H1 (cell line): ENCODE data around the gene GXYLT2. TPM values are rescaled to one million over a fixed set of nuclear protein-coding genes. Genes with fewer than 3 reads are reported as not detected.

ENCODE experiments used
- CTCF ChIA-PET: fragments of 300-600 bp; sonication (Branson Sonifier 250); formaldehyde crosslinking; loops from one replicate; lab custom pipeline; 2021; ENCODE audit not compliant: partially characterized antibody; lab: Charles Lee
- POLR2A ChIA-PET: fragments of 300-600 bp; sonication (Branson Sonifier 250); formaldehyde crosslinking; loops from one replicate; lab custom pipeline; 2021; ENCODE audit warnings: inconsistent platforms; ENCODE audit not compliant: partially characterized antibody; lab: Charles Lee
- DNase-seq, 2 experiments: peaks; one replicate each; pipeline versions ENCODE4 v3.0.0 to v3.0.0-alpha.2; 2010 to 2022; ENCODE audit warnings: low spot score in 2 of 2, low read depth in 1 of 2, mixed read lengths in 1 of 2
- FAIRE-seq: peaks from 2 replicates; lab custom pipeline; 2011; peaks lifted over from hg19 to GRCh38; lab: Jason Lieb, UNC
- H2AFZ ChIP-seq: 2 replicates; pipeline ENCODE4 v1.8.1; 2012; ENCODE audit warnings: low read length, inconsistent platforms
- H2AK5ac ChIP-seq: 2 replicates; pipeline ENCODE4 v1.6.1; 2013; ENCODE audit warnings: low read depth, low read length
- H2BK120ac ChIP-seq: replicated peaks from 2 replicates; pipeline ENCODE3; 2013; ENCODE audit warnings: low read depth, low read length, inconsistent platforms
- H2BK12ac ChIP-seq: 2 replicates; pipeline ENCODE4 v1.6.1; 2013; ENCODE audit warnings: low read depth, low read length
- H2BK15ac ChIP-seq: 2 replicates; pipeline ENCODE4 v1.6.1; 2013; ENCODE audit warnings: low read length
- H2BK20ac ChIP-seq: 2 replicates; pipeline ENCODE4 v1.6.1; 2013; ENCODE audit warnings: low read length
- H2BK5ac ChIP-seq: 2 replicates; pipeline ENCODE4 v1.6.1; 2013; ENCODE audit warnings: low read depth, low read length
- H3K14ac ChIP-seq: 2 replicates; pipeline ENCODE4 v1.6.1; 2013; ENCODE audit warnings: inconsistent platforms; ENCODE audit not compliant: insufficient read length
- H3K18ac ChIP-seq: 2 replicates; pipeline ENCODE4 v1.6.1; 2013; ENCODE audit warnings: low read length; ENCODE audit errors: extremely low read depth
- H3K23ac ChIP-seq: 2 replicates; pipeline ENCODE4 v1.6.1; 2013; ENCODE audit warnings: inconsistent platforms; ENCODE audit not compliant: insufficient read length
- H3K23me2 ChIP-seq: 2 replicates; pipeline ENCODE4 v1.6.1; 2013; ENCODE audit warnings: low read depth, low read length
- H3K27ac ChIP-seq: 2 replicates; pipeline ENCODE4 v1.6.1; 2011; ENCODE audit warnings: low read depth, low read length, inconsistent platforms
- H3K27me3 ChIP-seq, 4 experiments: replicated peaks in 1 of 4; 1 replicate in 1 of 4; 2 replicates in 3 of 4; pipeline versions ENCODE4 v1.6.1 to v1.8.1; 2011 to 2013; ENCODE audit warnings: low read length in 3 of 4, mild to moderate bottlenecking in 3 of 4, inconsistent platforms in 2 of 4, mixed read lengths in 2 of 4, moderate library complexity in 1 of 4; ENCODE audit not compliant: control insufficient read depth in 3 of 4, insufficient read depth in 3 of 4; ENCODE audit errors: extremely low read depth in 1 of 4
- H3K36me3 ChIP-seq, 4 experiments: 2 replicates each; pipeline versions ENCODE4 v1.6.1 to v1.8.1; 2011 to 2013; ENCODE audit warnings: mild to moderate bottlenecking in 4 of 4, low read length in 3 of 4, moderate library complexity in 2 of 4, control low read depth in 1 of 4, inconsistent platforms in 1 of 4; ENCODE audit not compliant: insufficient read depth in 4 of 4, control insufficient read depth in 2 of 4
- H3K4ac ChIP-seq: replicated peaks from 2 replicates; pipeline ENCODE3; 2013; ENCODE audit warnings: low read length, low read depth, mixed read lengths, inconsistent platforms; ENCODE audit not compliant: insufficient read length
- H3K4me1 ChIP-seq, 4 experiments: replicated peaks in 1 of 4; 1 replicate in 1 of 4; 2 replicates in 3 of 4; pipeline versions ENCODE4 v1.6.1 to v1.8.1; 2011 to 2013; ENCODE audit warnings: low read length in 3 of 4, inconsistent platforms in 2 of 4, mixed read lengths in 1 of 4; ENCODE audit not compliant: insufficient read depth in 4 of 4, control insufficient read depth in 3 of 4
- H3K4me2 ChIP-seq, 2 experiments: 2 replicates each; pipeline versions ENCODE4 v1.6.1 to v1.8.1; 2011 to 2013; ENCODE audit warnings: low read depth in 2 of 2, low read length in 2 of 2, control low read depth in 1 of 2, inconsistent platforms in 1 of 2, mild to moderate bottlenecking in 1 of 2; ENCODE audit not compliant: insufficient read depth in 1 of 2
- H3K4me3 ChIP-seq, 4 experiments: fragments of 200-600, 300-600 bp in 1 of 4; sonication (generic), shearing (Covaris generic), sonication (Bioruptor Twin) in 1 of 4; 2 replicates each; pipeline versions ENCODE4 v1.5.1 to v1.8.1; 2011 to 2016; ENCODE audit warnings: low read length in 4 of 4, low read depth in 3 of 4, control low read depth in 2 of 4, inconsistent platforms in 2 of 4, mild to moderate bottlenecking in 2 of 4, mixed read lengths in 1 of 4, moderate library complexity in 1 of 4; ENCODE audit not compliant: insufficient read depth in 2 of 4; ENCODE audit errors: extremely low read depth in 1 of 4
- H3K56ac ChIP-seq: replicated peaks from 2 replicates; pipeline ENCODE3; 2013; ENCODE audit warnings: low read depth, mild to moderate bottlenecking, mixed read lengths, low read length, inconsistent platforms; ENCODE audit not compliant: insufficient read length
- H3K79me1 ChIP-seq: 2 replicates; pipeline ENCODE4 v1.6.1; 2013; ENCODE audit warnings: low read depth, low read length, control low read depth
- H3K79me2 ChIP-seq, 2 experiments: 2 replicates each; pipeline versions ENCODE4 v1.6.1 to v1.8.1; 2012 to 2013; ENCODE audit warnings: low read length in 2 of 2, mild to moderate bottlenecking in 2 of 2, inconsistent platforms in 1 of 2; ENCODE audit not compliant: insufficient read depth in 2 of 2, control insufficient read depth in 1 of 2
- H3K9ac ChIP-seq, 4 experiments: replicated peaks in 1 of 4; 1 replicate in 1 of 4; 2 replicates in 3 of 4; pipeline versions ENCODE4 v1.6.1 to v1.8.1; 2011 to 2013; ENCODE audit warnings: low read depth in 3 of 4, low read length in 3 of 4, control low read depth in 2 of 4, mild to moderate bottlenecking in 2 of 4, moderate library complexity in 2 of 4, inconsistent platforms in 1 of 4; ENCODE audit errors: extremely low read depth in 1 of 4
- H3K9me3 ChIP-seq, 2 experiments: 2 replicates each; pipeline versions ENCODE4 v1.6.1 to v1.8.1; 2012 to 2013; ENCODE audit warnings: mild to moderate bottlenecking in 2 of 2, moderate library complexity in 2 of 2, control low read depth in 1 of 2, inconsistent platforms in 1 of 2, low read depth in 1 of 2, low read length in 1 of 2, mixed read lengths in 1 of 2; ENCODE audit not compliant: insufficient read depth in 2 of 2
- H4K20me1 ChIP-seq, 2 experiments: replicated peaks in 1 of 2; 2 replicates each; pipeline versions ENCODE3 to v1.8.1; 2011 to 2013; ENCODE audit warnings: inconsistent platforms in 2 of 2, low read length in 2 of 2, mild to moderate bottlenecking in 1 of 2; ENCODE audit not compliant: insufficient read depth in 2 of 2, control insufficient read depth in 1 of 2
- H4K5ac ChIP-seq: 2 replicates; pipeline ENCODE4 v1.6.1; 2013; ENCODE audit warnings: low read length, low read depth, mixed read lengths, inconsistent platforms; ENCODE audit not compliant: insufficient read length
- H4K8ac ChIP-seq: 2 replicates; pipeline ENCODE4 v1.8.0; 2013; ENCODE audit warnings: mild to moderate bottlenecking, moderate library complexity, low read length, inconsistent platforms; ENCODE audit not compliant: insufficient read depth; ENCODE audit errors: extremely low read depth
- H4K91ac ChIP-seq: replicated peaks from 2 replicates; pipeline ENCODE3; 2013; ENCODE audit warnings: low read length, mixed read lengths, inconsistent platforms; ENCODE audit not compliant: insufficient read length
- BRCA1 ChIP-seq: IDR thresholded peaks from 2 replicates; pipeline ENCODE4 v1.6.1; 2012; ENCODE audit warnings: low read depth, low read length, improper control_type of control experiment
- CBX5 ChIP-seq: fragments of 300-800, 300-1000 bp; sonication (generic); IDR thresholded peaks from 2 replicates; pipeline ENCODE4 v1.7.1; 2016; ENCODE audit warnings: antibody characterized with exemption, low read length, low read depth
- CHD2 ChIP-seq: IDR thresholded peaks from 2 replicates; pipeline ENCODE4 v1.6.1; 2012; ENCODE audit warnings: low read length, improper control_type of control experiment
- GTF2F1 ChIP-seq: IDR thresholded peaks from 2 replicates; pipeline ENCODE4 v1.6.1; 2012; ENCODE audit warnings: low read depth, low read length, improper control_type of control experiment, borderline replicate concordance
- MAFK ChIP-seq: IDR thresholded peaks from 2 replicates; pipeline ENCODE4 v1.6.1; 2012; ENCODE audit warnings: low read depth, mild to moderate bottlenecking, improper control_type of control experiment, low read length
- POLR2A ChIP-seq, 2 experiments: IDR thresholded peaks; 1 replicate in 1 of 2; 2 replicates in 1 of 2; pipeline ENCODE4 v1.6.1; 2011; ENCODE audit warnings: low read depth in 2 of 2, low read length in 2 of 2, mild to moderate bottlenecking in 2 of 2; ENCODE audit errors: control extremely low read depth in 1 of 2
- POLR2AphosphoS5 ChIP-seq: IDR thresholded peaks from 2 replicates; pipeline ENCODE4 v1.6.1; 2011; ENCODE audit warnings: low read depth, low read length
- SIRT6 ChIP-seq: IDR thresholded peaks from one replicate; pipeline ENCODE4 v1.7.1; 2012; ENCODE audit warnings: low read length, inconsistent platforms
- TBP ChIP-seq: IDR thresholded peaks from 2 replicates; pipeline ENCODE4 v1.6.1; 2011; ENCODE audit warnings: low read depth, low read length, improper control_type of control experiment
- YY1 ChIP-seq: IDR thresholded peaks from 2 replicates; pipeline ENCODE4 v1.6.1; 2011; ENCODE audit warnings: low read depth, mild to moderate bottlenecking, low read length
- WGBS, 2 experiments: shearing (Covaris generic) in 1 of 2; methylation state at CpG; one replicate each; pipeline versions ENCODE4 v1.1.6 to v1.1.7; 2013 to 2015; ENCODE audit warnings: low lambda C conversion rate in 2 of 2, mixed read lengths in 2 of 2, inconsistent platforms in 1 of 2, low coverage in 1 of 2, missing lambda C conversion rate in 1 of 2; ENCODE audit not compliant: insufficient replicate concordance in 2 of 2, insufficient coverage in 1 of 2, insufficient read length in 1 of 2; ENCODE audit errors: extremely low coverage in 1 of 2, missing lambda C conversion rate in 1 of 2; 5-methylcytosine and 5-hydroxymethylcytosine counted together
- polyA plus RNA-seq, 7 experiments: library from polyadenylated mRNA; depleted of rRNA in 3 of 7; stranded (reverse) in 5 of 7; unstranded in 2 of 7; fragments of >200 nt in 5 of 7; fragments of 200-250 nt in 2 of 7; gene quantifications; 1 replicate in 5 of 7; 2 replicates in 1 of 7; 4 replicates in 1 of 7; pipeline versions ENCODE4 v1.2.1 to v1.2.3, GENCODE V29; 2011 to 2013; ENCODE audit warnings: missing spikeins in 2 of 7, mixed read lengths in 2 of 7
- total RNA-seq: library from RNA; stranded (reverse); fragmentation: NEBNext Ultra II Directional; extraction: Animal tissue kit (Norgen Biotek cat#: 25700); gene quantifications from 2 replicates; pipeline ENCODE4 v1.2.1, GENCODE V29; 2021

Gene GXYLT2
- total and polyA plus RNA-seq, 2 of the 8 experiments (the other 6 are each of a cell fraction or from before 2014, with no cell fraction given), result 1.8 to 5.6 TPM

DNA sequence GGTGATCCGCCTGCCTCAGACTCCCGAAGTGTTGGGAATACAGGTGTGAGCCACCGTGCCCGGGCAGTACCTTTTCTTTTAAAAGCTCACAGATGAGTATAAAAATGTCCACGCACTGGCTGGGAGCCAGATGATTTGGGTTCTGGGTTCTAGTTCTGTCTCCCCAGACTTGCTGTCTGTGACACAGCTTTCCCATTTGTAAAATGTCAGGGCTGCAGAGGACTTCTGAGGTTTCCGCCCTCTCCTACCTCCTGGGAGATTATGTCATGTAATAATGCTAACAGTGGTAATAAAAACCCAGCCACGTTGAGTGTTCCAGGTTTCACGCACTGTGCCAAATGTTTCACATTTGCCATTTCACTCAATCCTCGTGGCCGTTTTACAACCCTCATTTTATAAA, 107.5 kb downstream of the GXYLT2 start:
- H2AFZ ChIP-seq, result 0 out of 2 replicates have a peak overlapping the region, but pooled peaks have one; percentile 8
- no peaks in the 10 kb centered on the region for H3K9me3 ChIP-seq
- TF ChIP-seq POLR2AphosphoS5, result no peak
- TF ChIP-seq GTF2F1, result no peak
- no peak for TF ChIP-seq MAFK
- no peak for TF ChIP-seq CHD2
- no peak for TF ChIP-seq POLR2A (IDR thresholded peaks at IDR 0.05; ENCODE audit: control extremely low read depth in 1 of 2, low read depth in 2 of 2, low read length in 2 of 2)
- no peak for TF ChIP-seq SIRT6
- TF ChIP-seq YY1, result no peak
- no peak for TF ChIP-seq TBP
- TF ChIP-seq BRCA1, result no peak
- TF ChIP-seq CBX5, result no peak
- H3K4me2 ChIP-seq, result no peak overlapping the region
- H3K56ac ChIP-seq, result no peak overlapping the region
- H3K23ac ChIP-seq, result no peak overlapping the region
- H2BK120ac ChIP-seq, result no peak overlapping the region
- 96% methylated on average over 10 of the region's 10 CpGs; no CpG with 5 or more reads in 1 of the 2 experiments for WGBS, 2 experiments
- H2BK20ac ChIP-seq, result no peak overlapping the region
- H2BK5ac ChIP-seq, result no peak overlapping the region
- H3K27me3 ChIP-seq, result no peaks in the 10 kb centered on the region
- H3K36me3 ChIP-seq, result peaks cover 6 to 25% (median 9%) of the 10 kb centered on the region in 4 experiments; a peak in 5 of 8 replicates
- H3K23me2 ChIP-seq, result 0 out of 2 replicates have a peak, but pooled peaks cover 4% of the 10 kb centered on the region
- FAIRE-seq (no peak), DNase-seq (no peak)
- H3K27ac ChIP-seq, result no peak overlapping the region
- no peak overlapping the region for H3K4ac ChIP-seq
- ChIA-PET POLR2A (interaction anchor here (0.9 to 3.8 kb wide), 7 partner anchors 13 to 61 kb away, joined by 3 to 16 read pairs (median 5); no protein-coding TSS in a partner anchor), CTCF (interaction anchor here (0.6 kb wide), 1 partner anchor 15 kb away, joined by 5 read pairs; no protein-coding TSS in a partner anchor)
- peaks cover 0 to 6% (median 2%) of the 10 kb centered on the region in 4 experiments; a peak in 5 of 7 replicates for H3K4me1 ChIP-seq
- no peak overlapping the region for H3K4me3 ChIP-seq
- H3K79me2 ChIP-seq, result peaks cover 26 to 32% of the 10 kb centered on the region in 2 experiments
- H2BK15ac ChIP-seq, result 0 out of 2 replicates have a peak overlapping the region, but pooled peaks have one; percentile 41
- H4K20me1 ChIP-seq, result peaks cover 15 to 16% of the 10 kb centered on the region in 2 experiments
- H4K5ac ChIP-seq, result no peak overlapping the region
- H3K79me1 ChIP-seq, result no peaks in the 10 kb centered on the region
- H2BK12ac ChIP-seq, result no peak overlapping the region
- no peak overlapping the region for H3K9ac ChIP-seq
- H2AK5ac ChIP-seq, result no peak overlapping the region
- H3K14ac ChIP-seq, result no peak overlapping the region
- no peak overlapping the region for H4K8ac ChIP-seq
- H4K91ac ChIP-seq, result no peak overlapping the region
- no peak overlapping the region for H3K18ac ChIP-seq
